Activated CD4-positive, alpha-beta T cell treated with anti-CD3 and anti-CD28 coated beads, Interleukin-2, amount 10 ng/mL, durations not matched to agents 24 days and 14 days (primary cell): ENCODE results near the gene KIAA0232. TPM values are rescaled to one million over a fixed set of nuclear protein-coding genes. Genes with fewer than 3 reads are reported as not detected.

ENCODE experiments used
- DNase-seq: peaks from one replicate; pipeline ENCODE4 v3.0.0; 2022
- H3K27ac Mint-ChIP-seq: one replicate; pipeline ENCODE4 v1.8.0; 2022; ENCODE audit warnings: mild to moderate bottlenecking, mixed read lengths
- H3K27me3 Mint-ChIP-seq: one replicate; pipeline ENCODE4 v1.8.0; 2022; ENCODE audit warnings: mixed read lengths
- H3K36me3 Mint-ChIP-seq: one replicate; pipeline ENCODE4 v1.8.0; 2022; ENCODE audit warnings: low read depth, mild to moderate bottlenecking, mixed read lengths
- H3K4me1 Mint-ChIP-seq: one replicate; pipeline ENCODE4 v1.8.0; 2021; ENCODE audit warnings: mixed read lengths
- H3K4me3 Mint-ChIP-seq: one replicate; pipeline ENCODE4 v1.8.0; 2022; ENCODE audit warnings: mild to moderate bottlenecking, moderate library complexity, mixed read lengths
- H3K9me3 Mint-ChIP-seq: one replicate; pipeline ENCODE4 v1.8.0; 2021; ENCODE audit warnings: mixed read lengths
- intact Hi-C: fragments of 100-400 bp; cut with micrococcal nuclease; formaldehyde crosslinking; loops from one replicate; pipeline ENCODE4 v1.15.1; 2023
- total RNA-seq: library from RNA; stranded (reverse); gene quantifications from 2 replicates; pipeline ENCODE4 v1.2.3, GENCODE V29; 2022

The KIAA0232 gene
- total RNA-seq, 1 donor from 2014 or later: 16.7 TPM

DNA sequence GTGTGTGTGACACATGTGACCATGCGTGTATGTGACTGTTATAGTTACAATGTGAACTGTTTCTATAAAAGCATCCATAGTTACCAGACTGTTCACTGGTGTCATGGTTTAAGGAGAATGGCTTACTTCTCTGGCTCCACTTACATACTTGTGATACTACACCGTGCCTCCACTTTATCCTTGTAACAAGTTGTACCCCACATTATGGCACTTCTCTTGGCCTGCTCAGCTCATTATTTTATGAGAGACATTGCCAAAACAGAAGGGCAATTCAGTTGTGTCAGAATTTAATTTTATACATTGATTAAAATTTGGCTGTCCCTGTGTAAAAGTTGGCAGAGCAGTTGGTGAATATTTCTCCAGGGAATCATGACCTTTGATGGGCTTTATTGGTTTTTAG is 64.7 kb downstream of the KIAA0232 start:
- H3K27me3 Mint-ChIP-seq: no peaks in the 10 kb centered on the region
- no peak overlapping the region for H3K27ac Mint-ChIP-seq
- no peaks in the 10 kb centered on the region for H3K9me3 Mint-ChIP-seq
- peaks cover 45% of the 10 kb centered on the region for H3K36me3 Mint-ChIP-seq
- intact Hi-C loops: no loop called here
- no peak for DNase-seq
- H3K4me1 Mint-ChIP-seq: peaks cover 2% of the 10 kb centered on the region
- no peak overlapping the region for H3K4me3 Mint-ChIP-seq

GRCh38 chr4:6848717-6849305 is 66.3 kb downstream of the KIAA0232 start:
- no peak overlapping the region for H3K4me3 Mint-ChIP-seq
- no peaks in the 10 kb centered on the region for H3K27me3 Mint-ChIP-seq
- peaks cover 5% of the 10 kb centered on the region for H3K4me1 Mint-ChIP-seq
- H3K9me3 Mint-ChIP-seq: peaks cover 5% of the 10 kb centered on the region
- no peak for DNase-seq
- intact Hi-C loops: no loop called here
- no peak overlapping the region for H3K27ac Mint-ChIP-seq
- peaks cover 56% of the 10 kb centered on the region for H3K36me3 Mint-ChIP-seq

- DNase-seq: no peak
- H3K9me3 Mint-ChIP-seq: peaks cover 5% of the 10 kb centered on the region
- peaks cover 6% of the 10 kb centered on the region for H3K4me1 Mint-ChIP-seq
- intact Hi-C loops: no loop called here
- no peak overlapping the region for H3K4me3 Mint-ChIP-seq
- H3K27ac Mint-ChIP-seq: no peak overlapping the region
- peaks cover 51% of the 10 kb centered on the region for H3K36me3 Mint-ChIP-seq
- no peaks in the 10 kb centered on the region for H3K27me3 Mint-ChIP-seq
These were observed 67.2 kb downstream of the KIAA0232 start for GRCh38 chr4:6849691-6850090.

DNA sequence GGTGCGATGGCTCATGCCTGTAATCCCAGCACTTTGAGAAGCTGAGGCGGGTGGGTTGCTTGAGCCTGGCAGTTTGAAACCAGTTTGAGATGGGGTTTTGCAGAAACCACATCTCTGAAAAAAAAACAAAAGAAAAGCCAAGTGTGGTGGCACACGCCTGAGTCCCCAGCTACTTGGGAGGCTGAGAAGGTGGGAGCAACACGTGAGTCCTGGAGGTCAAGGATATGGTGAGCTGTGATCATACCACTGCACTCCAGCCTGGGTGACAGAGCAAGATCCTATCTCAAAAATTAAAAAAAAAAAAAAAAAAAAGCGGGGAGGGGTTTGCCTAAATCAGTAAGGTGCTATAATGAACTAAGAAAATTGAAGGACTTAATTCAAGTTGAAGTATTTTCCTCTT is 68.9 kb downstream of the KIAA0232 start:
- Mint-ChIP-seq H3K27me3 (no peaks in the 10 kb centered on the region), H3K9me3 (peaks cover 5% of the 10 kb centered on the region), H3K4me1 (peaks cover 14% of the 10 kb centered on the region), H3K36me3 (peaks cover 48% of the 10 kb centered on the region), H3K27ac (no peak overlapping the region), H3K4me3 (no peak overlapping the region)
- intact Hi-C loops: no loop called here
- DNase-seq: no peak

DNA sequence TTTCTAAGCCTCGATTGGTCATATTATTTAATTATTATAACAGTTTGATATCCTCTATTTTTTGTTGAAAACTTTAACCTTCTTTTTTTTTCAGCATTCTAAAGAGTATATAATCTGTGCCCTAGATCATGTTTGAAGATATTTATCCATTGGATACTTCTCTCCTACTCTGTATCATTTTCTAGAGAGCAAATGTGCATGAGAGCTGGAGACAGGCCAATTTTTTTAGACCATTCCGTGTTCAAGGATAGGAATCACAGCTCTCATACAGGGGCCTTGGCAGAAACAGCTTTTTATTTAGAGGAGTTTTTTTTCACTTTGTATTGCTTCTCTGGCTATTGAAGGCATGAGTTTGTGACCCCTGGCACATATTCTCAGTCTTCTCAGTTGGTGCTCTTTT is 69.4 kb downstream of the KIAA0232 start:
- Mint-ChIP-seq H3K4me1 (peaks cover 13% of the 10 kb centered on the region), H3K4me3 (no peak overlapping the region), H3K9me3 (peaks cover 5% of the 10 kb centered on the region), H3K27me3 (no peaks in the 10 kb centered on the region), H3K27ac (no peak overlapping the region), H3K36me3 (peaks cover 46% of the 10 kb centered on the region)
- no peak for DNase-seq
- intact Hi-C loops: no loop called here

- Mint-ChIP-seq H3K4me1 (peaks cover 13% of the 10 kb centered on the region), H3K36me3 (peaks cover 51% of the 10 kb centered on the region), H3K9me3 (peaks cover 5% of the 10 kb centered on the region), H3K27ac (no peak overlapping the region), H3K4me3 (no peak overlapping the region), H3K27me3 (no peaks in the 10 kb centered on the region)
- DNase-seq: no peak
- intact Hi-C loops: no loop called here
These were observed 70.1 kb downstream of the KIAA0232 start for GRCh38 chr4:6852582-6852981.

DNA sequence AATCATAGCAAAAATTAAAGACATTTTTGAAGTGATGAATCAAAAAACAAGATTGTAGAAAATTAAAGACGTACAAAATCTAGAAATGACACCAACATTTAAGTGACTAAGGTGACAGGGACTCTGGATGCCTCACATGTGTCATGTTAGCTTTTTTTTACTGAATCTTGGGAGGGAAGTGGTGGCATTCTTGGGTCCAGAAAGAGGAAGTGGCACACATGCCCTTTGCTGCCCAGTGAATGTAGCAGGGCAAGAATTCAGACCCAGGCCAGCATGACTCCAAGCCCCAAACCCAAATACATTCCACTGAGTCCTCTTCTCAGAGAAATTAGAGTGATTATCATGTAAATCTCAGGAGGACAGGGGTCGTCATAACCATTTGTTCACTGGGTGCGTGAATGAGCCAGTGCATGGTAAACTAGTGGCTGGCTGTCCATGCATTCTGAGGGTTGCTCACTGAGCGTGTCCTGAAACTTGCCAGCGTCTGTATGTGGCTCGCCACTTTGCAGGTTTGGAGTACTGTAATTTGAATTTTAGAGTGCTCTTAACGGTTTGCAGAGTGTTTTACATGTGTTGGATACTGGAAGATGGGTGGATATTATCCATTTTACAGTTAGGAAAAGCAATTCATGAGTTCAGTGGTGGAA is 71.7 kb downstream of the KIAA0232 start:
- peak overlapping the region; percentile 11 for H3K27ac Mint-ChIP-seq
- peaks cover 13% of the 10 kb centered on the region for H3K4me1 Mint-ChIP-seq
- intact Hi-C loops: no loop called here
- DNase-seq: no peak
- H3K36me3 Mint-ChIP-seq: peaks cover 47% of the 10 kb centered on the region
- H3K27me3 Mint-ChIP-seq: no peaks in the 10 kb centered on the region
- peaks cover 5% of the 10 kb centered on the region for H3K9me3 Mint-ChIP-seq
- no peak overlapping the region for H3K4me3 Mint-ChIP-seq

DNA sequence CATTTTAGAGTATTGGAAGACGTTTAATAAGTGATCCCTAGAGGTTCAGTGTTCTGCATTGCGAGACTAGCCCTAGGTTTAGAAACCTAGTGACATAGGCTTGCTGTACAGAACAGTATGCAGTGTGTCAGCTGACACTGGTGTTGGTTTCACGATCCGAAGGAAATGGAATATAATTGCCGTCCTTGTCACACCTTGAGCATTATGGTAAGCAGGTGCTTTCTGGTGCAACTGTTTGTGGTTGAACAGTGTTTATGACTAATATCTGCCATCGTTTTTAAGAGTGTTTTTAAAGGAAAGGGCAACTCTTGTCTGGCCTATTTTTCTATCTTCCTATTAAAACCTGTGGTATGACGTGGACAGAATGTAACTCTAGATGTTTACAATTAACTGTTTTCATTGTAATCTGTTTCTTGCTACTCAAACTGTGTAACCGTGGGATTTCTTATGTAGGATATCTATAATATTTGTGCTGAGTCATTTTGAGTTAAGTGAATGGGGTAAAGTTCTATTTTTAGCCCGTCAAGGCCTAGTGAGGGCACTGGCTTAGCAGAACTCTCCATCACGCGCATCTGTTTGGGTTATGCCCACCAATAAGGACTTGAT is 73.3 kb downstream of the KIAA0232 start:
- Mint-ChIP-seq H3K27me3 (no peaks in the 10 kb centered on the region), H3K9me3 (peaks cover 5% of the 10 kb centered on the region), H3K4me1 (peaks cover 13% of the 10 kb centered on the region), H3K27ac (peak overlapping the region; percentile 76), H3K36me3 (peaks cover 40% of the 10 kb centered on the region), H3K4me3 (no peak overlapping the region)
- intact Hi-C loops: no loop called here
- DNase-seq: peak; percentile 64

DNA sequence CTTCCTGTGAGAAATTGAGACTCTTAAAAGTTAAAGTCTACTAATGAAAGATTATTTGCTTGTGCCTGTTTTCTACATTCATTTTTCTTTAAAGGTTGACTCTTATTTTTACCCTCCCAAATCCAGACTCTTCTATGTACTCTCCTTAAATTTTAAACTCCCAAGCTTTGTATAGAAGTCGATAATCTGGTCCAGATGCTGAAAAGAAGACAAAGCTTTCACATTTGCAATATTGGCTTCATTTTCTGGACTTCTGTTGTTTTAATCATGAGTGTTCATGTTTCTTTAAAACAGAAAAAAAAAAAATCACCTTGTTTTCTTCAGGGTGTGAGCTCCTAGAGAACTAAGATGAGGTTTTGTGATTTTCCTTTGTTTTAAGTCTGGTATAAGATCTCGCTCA is 73.9 kb downstream of the KIAA0232 start:
- Mint-ChIP-seq H3K36me3 (peaks cover 40% of the 10 kb centered on the region), H3K9me3 (peaks cover 5% of the 10 kb centered on the region), H3K27ac (peak overlapping the region; percentile 76), H3K27me3 (no peaks in the 10 kb centered on the region), H3K4me1 (peaks cover 13% of the 10 kb centered on the region), H3K4me3 (no peak overlapping the region)
- no peak for DNase-seq
- intact Hi-C loops: no loop called here

- Mint-ChIP-seq H3K27ac (no peak overlapping the region), H3K4me1 (peaks cover 13% of the 10 kb centered on the region), H3K27me3 (no peaks in the 10 kb centered on the region), H3K9me3 (peaks cover 5% of the 10 kb centered on the region), H3K36me3 (peaks cover 39% of the 10 kb centered on the region), H3K4me3 (no peak overlapping the region)
- no peak for DNase-seq
- intact Hi-C loops: no loop called here
These were observed 74.7 kb downstream of the KIAA0232 start for GRCh38 chr4:6857009-6857882.

GRCh38 chr4:6858997-6859396 is 76.5 kb downstream of the KIAA0232 start:
- no peak overlapping the region for H3K27ac Mint-ChIP-seq
- H3K36me3 Mint-ChIP-seq: peaks cover 31% of the 10 kb centered on the region
- peaks cover 8% of the 10 kb centered on the region for H3K4me1 Mint-ChIP-seq
- H3K27me3 Mint-ChIP-seq: no peaks in the 10 kb centered on the region
- H3K9me3 Mint-ChIP-seq: no peaks in the 10 kb centered on the region
- H3K4me3 Mint-ChIP-seq: no peak overlapping the region
- intact Hi-C loops: no loop called here
- DNase-seq: no peak

DNA sequence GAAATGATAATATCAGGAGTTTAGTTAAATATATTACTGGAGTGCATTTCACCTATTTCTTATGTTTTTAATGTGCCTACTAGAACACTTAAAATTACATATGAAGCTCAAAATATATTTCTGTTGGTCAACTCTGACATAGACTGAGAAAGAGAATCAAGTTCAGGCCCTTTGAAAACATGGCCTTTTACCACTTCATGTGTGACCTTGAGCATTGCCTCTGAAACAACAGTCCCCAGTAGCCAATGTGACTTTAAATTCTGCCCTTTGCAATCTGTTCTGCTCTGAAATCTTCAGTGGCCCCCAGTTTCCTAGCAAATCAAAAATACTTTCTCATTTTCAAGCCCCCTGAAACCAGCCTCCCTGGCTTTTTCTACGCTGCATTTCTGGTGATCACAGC is 77.0 kb downstream of the KIAA0232 start:
- no peak for DNase-seq
- no peak overlapping the region for H3K4me3 Mint-ChIP-seq
- H3K27me3 Mint-ChIP-seq: no peaks in the 10 kb centered on the region
- peaks cover 33% of the 10 kb centered on the region for H3K36me3 Mint-ChIP-seq
- intact Hi-C loops: no loop called here
- no peak overlapping the region for H3K27ac Mint-ChIP-seq
- H3K4me1 Mint-ChIP-seq: peaks cover 8% of the 10 kb centered on the region
- H3K9me3 Mint-ChIP-seq: no peaks in the 10 kb centered on the region

- H3K4me3 Mint-ChIP-seq: no peak overlapping the region
- H3K4me1 Mint-ChIP-seq: peaks cover 2% of the 10 kb centered on the region
- no peak for DNase-seq
- no peaks in the 10 kb centered on the region for H3K9me3 Mint-ChIP-seq
- no peaks in the 10 kb centered on the region for H3K27me3 Mint-ChIP-seq
- H3K36me3 Mint-ChIP-seq: peaks cover 20% of the 10 kb centered on the region
- H3K27ac Mint-ChIP-seq: no peak overlapping the region
- intact Hi-C loops: no loop called here
These were observed 85.9 kb downstream of the KIAA0232 start for GRCh38 chr4:6868386-6868785.

- H3K36me3 Mint-ChIP-seq: peaks cover 21% of the 10 kb centered on the region
- H3K27me3 Mint-ChIP-seq: no peaks in the 10 kb centered on the region
- no peaks in the 10 kb centered on the region for H3K9me3 Mint-ChIP-seq
- H3K27ac Mint-ChIP-seq: no peak overlapping the region
- intact Hi-C loops: loop anchor here (5.0 kb wide), 1 partner anchor 88 kb away; the partner anchor contains the start of gene KIAA0232
- peaks cover 5% of the 10 kb centered on the region for H3K4me1 Mint-ChIP-seq
- no peak overlapping the region for H3K4me3 Mint-ChIP-seq
- DNase-seq: no peak
These were observed 87.4 kb downstream of the KIAA0232 start for GRCh38 chr4:6869944-6870343.
